Measurements from ENCODE around the gene PCID2. TPM values are rescaled to one million over a fixed set of nuclear protein-coding genes. Genes with fewer than 3 reads are reported as not detected.

Gene PCID2
- total and polyA plus RNA-seq, 11 donors, result 30.0 to 60.2 (median 45.2) TPM

GRCh38 chr13:113196970-113197737, 11.3 kb downstream of the PCID2 start:
- Histone ChIP-seq H3K4me3 (no peak overlapping the region), H3K36me3 (peaks cover 0 to 84% (median 79%) of the 10 kb centered on the region in 9 donors), H3K4me1 (peaks cover 0 to 29% (median 4%) of the 10 kb centered on the region in 12 donors), H3K9me3 (no peaks in the 10 kb centered on the region), H3K27me3 (no peaks in the 10 kb centered on the region), H3K27ac (peak overlapping the region in 9 of 12 donors; percentile 7 to 39 (median 25))
- WGBS, 4 donors, result 48 to 64% (median 54%) methylated on average over 8 to 9 of the region's 9 CpGs
- ATAC-seq (peak; percentile 34 to 85 (median 76)), DNase-seq (no peak)
- TF ChIP-seq POLR2A (IDR thresholded peaks at IDR 0.05) (no peak), CTCF (IDR thresholded peaks at IDR 0.05) (no peak)
- intact Hi-C loops (cut with DNase I), result no loop called here

GRCh38 chr13:113195360-113195759, 13.1 kb downstream of the PCID2 start:
- 77 to 83% (median 80%) methylated on average over 6 of the region's 6 CpGs for WGBS, 4 donors
- H3K9me3 ChIP-seq, result no peaks in the 10 kb centered on the region
- intact Hi-C loops (cut with DNase I), result no loop called here

DNA sequence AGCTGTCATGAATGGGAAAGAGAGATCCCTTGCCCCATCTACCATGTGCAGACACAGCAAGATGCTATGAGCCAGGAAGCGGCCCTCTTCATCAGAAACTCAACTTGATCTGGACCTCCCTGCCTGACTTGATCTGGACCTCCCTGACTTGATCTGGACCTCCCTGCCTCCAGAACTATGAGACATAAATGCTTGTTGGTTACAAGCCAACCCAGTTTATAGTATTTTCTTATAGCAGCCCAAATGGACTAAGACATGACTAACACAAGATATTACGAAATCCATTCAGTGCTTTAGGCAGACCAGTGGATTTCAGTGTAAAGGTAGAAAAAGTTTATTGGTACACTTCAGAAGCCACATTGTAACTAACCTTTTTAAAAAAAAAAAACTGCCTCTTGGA, 15.6 kb downstream of the PCID2 start:
- H3K27me3 ChIP-seq, result no peaks in the 10 kb centered on the region
- H3K4me1 ChIP-seq, result peaks cover 0 to 14% (median under 1%) of the 10 kb centered on the region in 12 donors
- DNase-seq (no peak), ATAC-seq (no peak)
- no peak overlapping the region for H3K27ac ChIP-seq
- TF ChIP-seq POLR2A (IDR thresholded peaks at IDR 0.05) (no peak), CTCF (IDR thresholded peaks at IDR 0.05) (no peak)
- no peaks in the 10 kb centered on the region for H3K9me3 ChIP-seq
- WGBS, 4 donors, result 93 to 99% (median 95%) methylated on average over 2 of the region's 2 CpGs
- intact Hi-C loops (cut with DNase I), result no loop called here
- peaks cover 0 to 100% (median 95%) of the 10 kb centered on the region in 9 donors for H3K36me3 ChIP-seq
- no peak overlapping the region for H3K4me3 ChIP-seq

More at GRCh38 chr13:113195360-113195759, 13.1 kb downstream of the PCID2 start:
- DNase-seq (no peak), ATAC-seq (no peak)
- peaks cover 0 to 25% (median 0%) of the 10 kb centered on the region in 12 donors for H3K4me1 ChIP-seq
- H3K27me3 ChIP-seq, result no peaks in the 10 kb centered on the region
- TF ChIP-seq POLR2A (IDR thresholded peaks at IDR 0.05), result no peak
- TF ChIP-seq CTCF (IDR thresholded peaks at IDR 0.05), result no peak
- no peak overlapping the region for H3K27ac ChIP-seq
- peaks cover 0 to 100% (median 96%) of the 10 kb centered on the region in 9 donors for H3K36me3 ChIP-seq
- H3K4me3 ChIP-seq, result no peak overlapping the region

- ATAC-seq (no peak), DNase-seq (no peak)
- peaks cover 0 to 15% (median 4%) of the 10 kb centered on the region in 12 donors for H3K4me1 ChIP-seq
- intact Hi-C loops (cut with DNase I), result no loop called here
- H3K4me3 ChIP-seq, result no peak overlapping the region
- peaks cover 0 to 94% (median 89%) of the 10 kb centered on the region in 9 donors for H3K36me3 ChIP-seq
- no peak for TF ChIP-seq POLR2A (IDR thresholded peaks at IDR 0.05)
- TF ChIP-seq CTCF (IDR thresholded peaks at IDR 0.05), result no peak
- H3K27ac ChIP-seq, result no peak overlapping the region
- H3K27me3 ChIP-seq, result no peaks in the 10 kb centered on the region
- no peaks in the 10 kb centered on the region for H3K9me3 ChIP-seq
- 86 to 89% (median 88%) methylated on average over 4 of the region's 4 CpGs for WGBS, 4 donors
Observed at GRCh38 chr13:113192279-113192678, 16.2 kb downstream of the PCID2 start.

Measured in heart left ventricle (tissue), 16 donors.